ENCODE data around the gene USP40. TPM values are rescaled to one million over a fixed set of nuclear protein-coding genes. Genes with fewer than 3 reads are reported as not detected.
A peak's percentile ranks its signal among the peaks of the same experiment; 100 is the strongest.

USP40 gene
- polyA plus RNA-seq, 2 of the 4 experiments (the other 2 are of a cell fraction), result 22.9 to 57.0 TPM

GRCh38 chr2:233498126-233498525, 68.5 kb downstream of the USP40 start (continued):
- no peak for TF ChIP-seq NFE2L2 (conservative IDR thresholded peaks at IDR 0.05; ENCODE audit: low read length)

- ATAC-seq (no peak), DNase-seq (ENCODE audit: low read depth in 1 of 2, low spot score in 1 of 2) (no peak), FAIRE-seq (no peak)
- TF ChIP-seq HMGXB4 (CRISPR knock-in tag; IDR thresholded peaks at IDR 0.05; ENCODE audit: borderline replicate concordance), result no peak
- TF ChIP-seq HOXA7 (CRISPR knock-in tag; IDR thresholded peaks at IDR 0.05), result no peak
- no peak for TF ChIP-seq TP53 (CRISPR knock-in tag; IDR thresholded peaks at IDR 0.05)
- no peak for TF ChIP-seq POLR2AphosphoS2 (conservative IDR thresholded peaks at IDR 0.05; ENCODE audit: low read length)
- TF ChIP-seq RNF2 (IDR thresholded peaks at IDR 0.05; ENCODE audit: borderline replicate concordance, low read depth), result no peak
- no peak for TF ChIP-seq CHD2 (IDR thresholded peaks at IDR 0.05; ENCODE audit: low read length, partially characterized antibody)
- TF ChIP-seq HES2 (IDR thresholded peaks at IDR 0.05), result no peak
- TF ChIP-seq HOXB5 (CRISPR knock-in tag; IDR thresholded peaks at IDR 0.05), result no peak
- no peak for TF ChIP-seq ZNF302 (CRISPR knock-in tag; IDR thresholded peaks at IDR 0.05)
- TF ChIP-seq GATA3 (IDR thresholded peaks at IDR 0.05; ENCODE audit: borderline replicate concordance), result no peak
- no peak for TF ChIP-seq CBX8 (IDR thresholded peaks at IDR 0.05)
- TF ChIP-seq FOSL2 (IDR thresholded peaks at IDR 0.05), result no peak
- no peak for TF ChIP-seq FOSL2 (CRISPR knock-in tag; IDR thresholded peaks at IDR 0.05)
- no peak for TF ChIP-seq ATOH8 (CRISPR knock-in tag; IDR thresholded peaks at IDR 0.05; ENCODE audit: low read depth)
- no peak for TF ChIP-seq RFX5 (IDR thresholded peaks at IDR 0.05)
- Histone ChIP-seq H3K4me3 (no peak overlapping the region), H3K27ac (peak overlapping the region; percentile 1 to 58; a peak in 2 of 6 replicates), H3K4me2 (no peak overlapping the region), H3K9me3 (peaks cover 14% of the 10 kb centered on the region), H3K4me1 (peaks cover 26% of the 10 kb centered on the region)
- ChIA-PET CTCF (interaction anchor here (1.0 to 1.2 kb wide), 3 partner anchors 10 to 335 kb away, joined by 3 to 6 read pairs (median 3); no protein-coding TSS in a partner anchor), POLR2A (no interaction called here)
- WGBS (ENCODE audit: missing lambda C conversion rate), result 96% methylated on average over 2 of the region's 2 CpGs
Observed at GRCh38 chr2:233497692-233498091, 68.9 kb downstream of the USP40 start.

- ChIA-PET CTCF (interaction anchor here (1.0 kb wide), 1 partner anchor 14 kb away, joined by 3 read pairs; no protein-coding TSS in a partner anchor), POLR2A (no interaction called here)
- peaks cover 26% of the 10 kb centered on the region for H3K4me1 ChIP-seq
- FAIRE-seq (peak; percentile 13), ATAC-seq (peak; percentile 64 to 70; a peak in 3 of 6 replicates), DNase-seq (ENCODE audit: low read depth in 1 of 2, low spot score in 1 of 2) (no peak)
- 23% methylated on average over 10 of the region's 10 CpGs for WGBS (ENCODE audit: missing lambda C conversion rate)
- no peak; the same call in 1 of the 2 replicates for TF ChIP-seq GATA3 (IDR thresholded peaks at IDR 0.05; ENCODE audit: borderline replicate concordance)
- peak in 1 of 2 experiments; percentile 15; a peak in 1 of 4 replicates for TF ChIP-seq CEBPB (IDR thresholded peaks at IDR 0.05)
- TF ChIP-seq ZFP36 (IDR thresholded peaks at IDR 0.05; ENCODE audit: borderline replicate concordance, partially characterized antibody), result no peak
- H3K27ac ChIP-seq, result peak overlapping the region; percentile 55 to 81
- H3K9me3 ChIP-seq, result no peaks in the 10 kb centered on the region
- peak overlapping the region; percentile 55 for H3K4me2 ChIP-seq
- no peak overlapping the region for H3K4me3 ChIP-seq
Observed at GRCh38 chr2:233495503-233496496, 70.8 kb downstream of the USP40 start.
